Hematopoietic multipotent progenitor cell treated with erythropoietin and hydrocortisone succinate and interleukin-3 and kit ligand, for 4 days (in vitro differentiated cells): ENCODE data around the gene ANO7.
A peak's percentile ranks its signal among the peaks of the same experiment; 100 is the strongest.

Source experiments
- DNase-seq: peaks from one replicate; pipeline ENCODE4 v3.0.0-alpha.2; 2015

The ANO7 gene

DNA sequence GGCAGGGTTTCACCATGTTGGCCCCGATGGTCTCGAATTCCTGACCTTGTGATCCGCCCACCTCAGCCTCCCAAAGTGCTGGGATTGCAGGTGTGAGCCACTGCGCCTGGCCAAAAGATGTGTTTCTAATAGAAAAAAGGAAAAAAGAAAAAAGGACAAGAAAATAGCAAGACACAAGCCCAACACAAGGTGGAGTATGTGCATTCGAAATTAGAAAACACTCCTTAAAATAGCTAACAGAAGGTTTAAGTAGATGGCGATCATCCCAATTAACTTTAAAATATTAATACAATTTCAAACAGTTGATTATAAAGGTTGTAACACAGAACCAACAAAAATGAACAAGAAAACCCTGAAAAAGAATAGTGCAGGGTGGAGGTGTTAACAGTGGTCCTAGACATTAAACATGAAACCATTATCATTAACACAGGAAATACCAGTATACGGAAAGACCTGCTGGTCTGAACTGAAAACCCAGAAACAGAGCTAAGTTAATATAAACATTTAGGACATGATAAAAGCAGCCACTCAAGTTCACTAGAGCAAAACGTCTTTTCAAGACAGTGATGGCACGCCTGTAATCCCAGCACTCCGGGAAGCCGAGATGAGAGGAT is 69.0 kb downstream of the ANO7 start:
- DNase-seq, result peak; percentile 20

DNA sequence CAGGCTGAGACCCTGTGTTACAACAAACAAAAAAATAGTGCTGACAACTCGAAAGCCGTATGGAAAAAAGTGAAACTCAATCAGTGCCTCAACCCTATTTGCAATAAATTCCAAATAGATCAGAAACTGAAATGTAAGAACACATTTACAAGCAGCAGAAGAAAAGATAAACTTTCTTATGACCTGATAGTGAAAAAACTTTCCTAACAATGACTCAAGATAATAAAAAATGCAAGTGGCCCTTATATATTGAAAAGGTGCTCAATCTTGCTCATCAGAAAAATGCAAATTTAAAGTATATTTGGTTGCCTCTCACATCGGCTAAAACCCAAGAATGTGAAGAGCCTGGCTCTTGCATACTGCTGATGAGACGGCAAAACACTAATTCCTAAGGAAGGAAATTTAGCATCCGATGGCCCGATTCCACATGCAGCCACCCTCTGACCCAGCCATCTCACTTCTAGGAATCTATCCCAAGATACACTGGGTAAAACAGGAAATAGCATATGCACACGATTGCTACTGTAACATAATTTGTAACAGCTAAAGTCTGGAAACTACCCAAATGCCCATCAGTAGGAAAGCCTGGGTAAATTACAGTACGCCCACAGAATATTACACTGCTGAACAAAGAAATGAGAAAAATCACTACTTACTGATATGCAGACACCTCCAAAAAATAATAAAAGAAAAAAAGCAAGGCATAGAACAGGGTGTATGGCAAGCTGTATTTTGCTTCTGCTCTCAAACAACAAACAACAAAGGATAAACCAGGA is 70.2 kb downstream of the ANO7 start:
- no peak for DNase-seq

DNA sequence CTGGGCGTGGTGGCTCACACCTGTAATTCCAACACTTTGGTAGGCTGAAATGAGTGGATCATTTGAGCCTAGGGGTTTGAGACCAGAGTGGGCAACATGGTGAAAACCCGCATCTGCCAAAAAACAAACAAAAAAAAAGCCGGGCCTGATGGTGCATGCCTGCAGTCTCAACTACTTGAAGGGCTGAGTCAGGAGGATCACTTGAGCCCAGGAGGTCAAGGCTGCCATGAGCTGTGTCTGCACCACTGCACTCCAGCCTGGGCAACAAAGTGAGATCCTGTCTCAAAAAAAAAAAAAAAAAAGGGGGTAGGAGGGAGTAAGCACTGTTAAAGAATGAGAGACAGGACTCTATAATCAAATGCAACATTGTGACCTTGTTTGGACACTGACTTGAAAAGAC is 72.4 kb downstream of the ANO7 start:
- DNase-seq, result no peak

DNA sequence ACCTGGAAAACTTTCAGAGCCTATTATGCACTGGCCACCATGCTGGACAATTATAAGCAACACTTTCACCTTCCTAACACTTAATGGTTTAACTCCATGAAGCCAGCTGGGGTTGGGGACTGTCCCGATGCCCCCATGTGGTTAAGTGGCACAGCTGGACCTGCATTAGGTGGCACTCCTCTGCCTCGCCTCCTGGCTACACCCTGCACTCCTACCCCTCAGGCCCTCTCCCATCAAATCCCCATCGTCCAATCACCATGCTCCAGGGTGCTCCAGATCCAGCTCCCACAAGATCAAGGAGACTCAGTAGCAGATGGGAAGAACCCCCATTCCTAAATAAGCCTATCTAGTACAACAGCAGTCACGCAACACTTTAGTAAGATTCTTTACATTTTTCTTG is 73.2 kb downstream of the ANO7 start:
- no peak for DNase-seq

DNA sequence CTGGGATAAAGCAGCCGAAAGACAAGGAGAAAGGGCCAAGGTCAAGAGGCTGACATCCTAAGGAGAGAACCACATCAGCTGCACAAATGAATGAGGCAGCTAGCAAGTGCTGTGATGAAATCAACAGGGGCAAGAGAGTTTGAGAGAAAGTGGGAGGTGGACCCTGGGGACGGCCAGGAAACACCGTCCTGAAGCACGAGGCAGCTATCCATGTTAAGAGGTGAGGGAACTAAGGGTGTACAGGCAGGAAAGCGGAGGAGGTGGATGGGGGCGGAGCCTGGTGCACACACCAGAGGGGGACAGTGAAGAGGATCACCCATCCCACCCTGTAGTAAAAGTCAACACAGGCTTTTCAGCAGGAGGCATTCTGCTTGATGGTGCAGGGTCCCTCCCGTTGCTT is 74.6 kb downstream of the ANO7 start:
- no peak for DNase-seq

DNA sequence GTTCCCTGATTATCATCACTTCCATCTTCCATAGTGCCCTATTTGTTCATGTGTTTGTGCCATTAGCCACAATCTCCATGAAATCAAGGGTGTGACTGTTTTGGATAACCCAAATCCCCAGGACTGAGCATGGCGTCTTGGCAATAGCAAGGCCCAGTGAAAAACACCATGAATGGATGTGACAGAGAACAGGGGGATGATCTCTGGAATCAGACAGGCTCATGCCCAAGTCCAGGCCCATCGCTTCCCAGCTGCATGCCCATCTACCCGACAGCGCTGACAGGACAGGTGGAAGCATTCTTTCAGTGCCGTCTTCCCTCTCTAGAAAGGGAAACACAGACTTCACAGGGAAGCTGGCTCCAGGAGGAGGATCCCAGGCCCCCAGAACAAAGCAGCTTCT is 77.0 kb downstream of the ANO7 start:
- no peak for DNase-seq

DNA sequence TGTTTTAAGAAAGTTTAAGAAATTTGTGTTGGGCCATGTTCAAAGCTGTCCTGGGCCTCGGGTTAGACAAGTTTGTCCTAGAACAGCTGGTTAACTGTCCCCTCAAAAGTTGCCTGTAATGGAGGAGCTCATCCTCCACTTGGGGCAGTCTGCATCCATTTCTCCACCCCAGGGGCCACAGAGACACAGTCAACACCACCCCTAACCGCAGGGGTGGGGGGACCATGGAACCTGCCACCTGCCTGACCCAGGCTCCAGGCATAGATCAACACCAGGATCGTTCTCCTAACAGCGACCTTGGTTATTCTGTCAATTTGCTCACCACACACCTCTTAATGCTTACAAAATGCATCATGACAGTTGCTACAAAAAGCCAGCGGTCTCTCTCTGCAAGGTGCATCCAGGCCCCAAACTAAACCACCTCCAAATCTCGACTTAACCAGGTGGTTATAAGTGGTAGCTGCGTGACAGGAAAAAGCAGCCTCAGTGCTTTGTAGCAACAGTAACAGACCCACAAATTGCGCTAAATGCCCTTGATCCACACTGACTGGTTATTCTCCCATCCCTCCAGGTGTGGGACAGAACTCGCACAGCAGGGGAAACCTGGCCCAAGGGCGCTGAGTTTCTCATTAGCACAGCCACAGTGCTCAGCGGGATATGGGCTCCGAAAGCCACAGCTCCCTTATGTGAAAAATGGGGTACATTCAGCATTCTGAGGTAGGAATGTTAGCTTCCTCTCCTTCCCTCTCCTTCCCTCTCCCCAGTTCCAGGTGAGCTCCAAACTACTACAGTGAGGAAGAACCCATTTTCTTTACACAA is 79.0 kb downstream of the ANO7 start:
- no peak for DNase-seq

DNA sequence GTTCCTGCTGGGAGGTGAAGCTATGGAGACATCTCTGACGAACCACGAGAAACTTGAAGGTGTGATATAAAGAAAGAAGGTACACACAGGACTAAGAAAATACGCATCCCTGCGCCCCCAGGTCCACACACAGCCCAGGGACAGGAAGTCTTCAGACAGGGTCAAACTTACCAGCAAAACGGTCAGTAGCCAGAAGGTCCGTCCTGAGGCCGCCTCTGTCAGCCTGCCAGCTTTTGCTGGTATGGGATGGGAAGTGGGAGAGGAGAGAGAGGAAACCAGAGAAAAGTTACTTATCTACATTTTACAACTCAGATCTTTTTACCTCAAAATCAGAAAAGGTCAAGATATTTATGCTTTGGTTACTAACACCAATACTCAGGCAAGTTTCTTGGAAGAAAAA is 79.8 kb downstream of the ANO7 start:
- no peak for DNase-seq

DNA sequence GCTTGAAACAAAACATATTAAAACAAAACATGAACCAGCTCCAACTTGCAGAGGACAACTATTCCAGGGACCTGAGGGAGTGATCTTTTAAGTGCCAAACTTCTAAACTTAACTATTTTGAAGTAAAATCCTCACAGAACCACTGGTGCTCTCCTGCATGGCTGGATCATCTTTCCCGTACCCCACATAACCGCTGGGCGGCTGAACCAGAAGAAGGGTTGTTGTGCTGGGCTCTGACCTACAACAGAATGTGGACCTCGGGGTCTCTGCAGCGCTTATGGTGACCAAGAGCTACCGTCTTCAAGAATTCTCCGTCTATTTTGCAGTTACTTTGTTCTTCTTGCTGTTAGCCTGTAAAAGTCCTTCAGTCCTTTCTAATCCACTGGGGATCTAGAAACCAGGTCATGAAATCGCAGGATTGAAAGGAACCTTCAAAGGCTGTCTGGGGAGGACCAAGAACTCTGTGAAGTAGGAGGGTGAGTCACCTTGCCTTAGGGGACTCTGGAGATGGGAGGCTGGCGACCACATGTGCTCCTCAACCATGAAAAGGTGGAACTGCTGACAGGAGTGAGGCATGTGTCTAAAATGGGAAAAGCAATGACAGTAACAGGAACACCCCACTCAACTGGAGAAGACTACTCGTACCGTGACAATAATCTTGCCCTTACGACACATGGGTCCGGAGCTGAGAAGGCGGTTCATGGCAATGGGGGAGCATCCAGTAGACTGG is 80.4 kb downstream of the ANO7 start:
- no peak for DNase-seq

DNA sequence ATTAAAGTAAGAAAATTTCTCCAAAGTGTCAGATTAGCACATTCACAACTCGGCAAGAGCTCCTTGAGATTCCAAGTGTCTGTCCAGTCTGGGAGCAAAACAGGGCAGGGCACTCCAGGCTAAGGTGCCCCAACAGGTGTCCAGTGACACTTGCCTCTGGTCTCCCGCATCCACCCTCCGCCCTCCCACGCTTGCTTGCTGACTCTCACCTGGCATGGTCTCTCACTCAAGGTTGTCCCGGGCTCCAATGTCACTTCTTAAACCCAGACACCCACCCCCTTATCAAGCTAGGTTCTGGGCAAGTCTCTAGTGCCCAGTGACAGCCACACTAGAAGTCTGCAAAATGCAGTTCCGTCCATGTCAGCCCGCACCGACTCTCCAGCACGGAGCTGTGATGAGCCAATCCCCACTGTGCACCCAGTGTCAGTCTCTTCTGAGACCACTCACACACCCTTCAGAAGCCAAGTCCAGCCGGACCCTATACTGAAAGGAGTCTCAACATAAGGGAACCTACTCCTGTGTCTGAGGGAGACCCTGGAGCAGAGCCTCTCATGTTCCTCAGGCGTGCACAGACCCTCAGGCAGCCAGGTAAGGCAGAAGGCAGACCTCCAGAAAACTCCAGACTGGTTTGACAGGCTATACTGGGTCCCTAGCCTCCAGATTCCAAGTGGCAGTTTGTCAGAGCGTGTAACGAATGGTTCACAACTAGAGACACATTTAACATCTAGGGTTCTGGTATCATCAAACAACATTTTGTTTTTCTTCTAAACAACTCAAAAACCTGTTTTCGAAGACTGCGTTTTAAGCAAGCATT is 81.4 kb downstream of the ANO7 start:
- DNase-seq, result no peak

DNA sequence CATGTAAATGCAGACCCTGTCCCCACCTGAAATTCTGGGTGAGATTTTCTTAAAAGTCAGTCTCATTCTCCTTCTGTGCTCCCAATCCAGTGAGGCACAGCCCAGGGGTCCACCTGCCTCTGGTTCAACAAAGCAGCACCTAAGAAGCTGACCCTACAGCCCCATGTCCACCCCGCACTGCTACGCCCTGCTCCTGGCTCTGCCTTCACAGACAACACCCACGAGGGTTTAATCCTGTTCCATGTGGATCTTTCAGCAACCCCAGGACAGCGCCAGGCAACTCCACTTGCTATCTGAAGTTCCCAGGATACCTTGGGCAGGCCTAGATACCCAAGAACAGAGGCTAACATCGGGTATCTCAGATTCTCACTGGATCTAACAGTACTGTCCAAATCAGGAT is 82.1 kb downstream of the ANO7 start:
- DNase-seq, result no peak

DNA sequence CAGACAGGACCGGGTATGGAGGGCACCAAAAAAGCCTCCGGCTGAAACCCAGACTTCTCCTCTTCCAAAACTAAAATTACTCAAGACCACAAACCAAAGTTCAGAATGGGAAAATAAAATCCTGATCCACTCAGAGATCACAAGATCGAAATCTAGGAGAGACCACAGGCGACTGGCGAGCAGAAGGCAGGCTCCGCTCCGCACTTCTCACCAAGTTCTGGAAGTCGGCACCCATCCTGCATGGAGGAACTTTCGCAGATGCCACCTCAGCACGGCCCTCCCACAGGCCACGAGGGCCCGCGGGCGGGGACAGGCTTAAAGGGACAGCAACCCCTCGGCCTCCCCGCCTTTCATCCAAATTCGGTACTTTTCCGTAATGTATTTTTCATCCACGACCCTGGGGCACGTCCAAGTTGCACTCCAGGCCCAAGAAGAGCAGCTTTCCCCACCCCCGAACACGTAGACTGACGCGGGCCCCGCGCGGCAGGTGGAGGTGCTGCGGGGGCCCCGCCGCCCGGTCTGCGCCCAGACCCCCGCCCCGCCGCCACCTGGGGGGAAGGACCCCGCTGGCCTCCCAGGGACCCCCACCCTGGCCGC is 83.3 kb downstream of the ANO7 start:
- DNase-seq, result peak; percentile 87

DNA sequence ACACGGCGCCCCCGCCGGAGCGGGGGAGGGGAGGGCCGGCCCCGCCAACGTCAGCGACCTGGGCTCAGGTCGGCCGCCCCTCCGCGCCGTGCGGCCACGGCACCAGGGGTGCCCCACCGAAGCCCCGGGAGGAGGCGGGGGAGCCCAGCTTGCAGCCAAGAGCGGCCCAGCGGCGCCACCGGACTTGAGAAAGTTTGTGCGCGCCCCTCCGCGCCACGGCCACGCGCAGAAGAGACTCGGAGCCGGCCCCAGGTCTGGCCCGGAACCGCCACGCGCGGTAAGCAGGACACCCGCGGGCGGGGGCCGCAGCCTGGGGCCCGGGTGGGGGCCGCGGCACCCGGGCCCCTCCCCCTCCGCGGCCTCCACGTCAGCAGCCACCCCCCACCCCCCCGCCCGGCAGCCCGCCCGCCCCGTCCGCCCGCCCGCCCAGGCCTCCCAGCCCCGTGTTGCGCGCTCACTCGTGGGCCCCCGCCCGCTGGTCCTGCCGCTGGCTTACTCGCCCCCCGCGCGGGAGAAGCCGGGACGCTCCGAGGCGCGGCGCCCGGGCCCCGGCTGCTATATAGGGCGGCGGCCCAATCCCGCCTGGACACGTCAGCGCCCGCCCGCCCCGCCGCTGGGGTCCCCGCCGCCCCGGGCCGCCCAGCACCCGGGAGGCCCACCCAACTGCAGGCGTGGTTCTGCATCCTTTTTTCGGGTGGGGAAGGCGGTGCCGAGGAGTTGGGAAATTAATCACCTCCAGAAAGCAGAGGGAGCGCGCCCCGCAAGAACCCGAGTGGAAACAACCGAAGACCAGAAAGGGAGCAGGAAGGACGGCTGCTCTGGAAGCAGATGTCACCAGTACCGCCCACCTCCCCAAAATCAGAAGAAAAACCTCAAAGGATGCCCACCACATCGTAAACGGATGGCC is 84.1 kb downstream of the ANO7 start:
- peak; percentile 74 for DNase-seq

DNA sequence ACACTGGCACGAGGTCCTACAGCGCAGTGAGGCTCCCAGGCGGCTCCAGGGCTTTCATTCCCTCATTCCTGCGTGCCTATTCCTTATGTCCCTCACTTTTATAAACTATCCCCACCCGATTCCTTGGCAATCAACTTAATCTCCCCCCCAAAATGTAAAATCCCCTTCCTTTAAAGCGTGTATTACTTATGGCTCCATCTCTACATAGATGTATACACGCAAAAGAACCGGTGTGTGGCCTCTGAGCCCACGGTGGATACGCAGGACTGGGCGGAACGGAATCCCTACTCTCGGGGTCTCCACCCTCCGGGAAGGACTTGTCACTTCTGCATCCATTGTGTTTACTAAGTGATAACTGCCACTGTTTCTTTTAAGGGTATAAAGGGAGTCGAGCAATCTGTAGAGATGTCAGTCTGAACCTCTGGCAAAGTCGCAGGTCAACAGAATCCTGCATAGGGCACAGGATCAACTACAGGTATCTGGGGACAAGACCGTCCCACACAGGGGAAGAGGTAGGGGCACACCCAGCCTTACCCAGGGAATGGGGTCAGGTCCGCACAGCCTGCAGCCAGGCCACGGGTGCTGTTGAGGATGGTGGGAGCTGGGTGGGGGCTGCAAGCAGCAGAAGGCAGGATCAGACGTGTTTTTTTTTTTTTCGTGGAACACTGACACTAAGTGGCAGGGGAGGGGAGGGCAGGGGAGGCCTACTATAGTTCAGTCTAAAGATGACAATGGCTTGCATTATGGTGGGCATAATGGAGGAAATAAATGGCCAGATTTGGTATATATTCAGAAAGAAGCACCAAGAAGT is 84.9 kb downstream of the ANO7 start:
- DNase-seq, result peak; percentile 37

DNA sequence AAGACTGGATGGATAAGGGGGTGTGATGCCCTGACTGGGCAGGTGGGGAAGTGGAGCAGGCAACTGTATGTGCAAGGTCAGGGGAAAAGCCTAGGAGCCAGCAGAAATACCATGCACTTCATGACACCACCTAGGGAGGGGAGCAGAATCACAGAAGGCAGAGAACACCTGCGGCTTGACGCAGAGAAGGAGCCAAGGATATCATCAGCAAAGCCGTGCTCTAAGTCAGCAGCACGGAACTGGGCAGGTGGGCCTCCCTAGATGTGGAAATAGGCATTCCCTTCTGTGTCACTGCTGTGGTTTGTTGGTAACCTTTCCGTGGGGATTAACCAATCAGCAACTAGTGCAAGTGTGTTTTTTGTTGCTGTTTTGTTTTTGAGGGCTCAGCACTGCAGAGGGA is 85.7 kb downstream of the ANO7 start:
- no peak for DNase-seq
